Activated naive CD8-positive, alpha-beta T cell treated with anti-CD3 and anti-CD28 coated beads, Interleukin-2, amount 50 U/mL, for 24 hours (primary cell): ENCODE results near the gene SLC18B1.

Source experiments
- ATAC-seq: fragments of 150-1000 bp; cut with Tn5 transposase; one replicate; pipeline ENCODE4 v1.10.0; 2021
- DNase-seq: peaks from one replicate; pipeline ENCODE4 v3.0.0; 2021
- H3K27ac Mint-ChIP-seq: one replicate; pipeline ENCODE4 v1.8.0; 2021; ENCODE audit warnings: mild to moderate bottlenecking, mixed read lengths
- H3K27me3 Mint-ChIP-seq: one replicate; pipeline ENCODE4 v1.8.0; 2021; ENCODE audit warnings: mixed read lengths
- H3K36me3 Mint-ChIP-seq: one replicate; pipeline ENCODE4 v1.8.0; 2021; ENCODE audit warnings: low read depth, mixed read lengths
- H3K4me1 Mint-ChIP-seq: one replicate; pipeline ENCODE4 v1.8.0; 2021; ENCODE audit warnings: mixed read lengths
- H3K4me3 Mint-ChIP-seq: one replicate; pipeline ENCODE4 v1.8.0; 2021; ENCODE audit warnings: mild to moderate bottlenecking, moderate library complexity, mixed read lengths
- H3K9me3 Mint-ChIP-seq: one replicate; pipeline ENCODE4 v1.8.0; 2021; ENCODE audit warnings: mixed read lengths

The SLC18B1 gene

DNA sequence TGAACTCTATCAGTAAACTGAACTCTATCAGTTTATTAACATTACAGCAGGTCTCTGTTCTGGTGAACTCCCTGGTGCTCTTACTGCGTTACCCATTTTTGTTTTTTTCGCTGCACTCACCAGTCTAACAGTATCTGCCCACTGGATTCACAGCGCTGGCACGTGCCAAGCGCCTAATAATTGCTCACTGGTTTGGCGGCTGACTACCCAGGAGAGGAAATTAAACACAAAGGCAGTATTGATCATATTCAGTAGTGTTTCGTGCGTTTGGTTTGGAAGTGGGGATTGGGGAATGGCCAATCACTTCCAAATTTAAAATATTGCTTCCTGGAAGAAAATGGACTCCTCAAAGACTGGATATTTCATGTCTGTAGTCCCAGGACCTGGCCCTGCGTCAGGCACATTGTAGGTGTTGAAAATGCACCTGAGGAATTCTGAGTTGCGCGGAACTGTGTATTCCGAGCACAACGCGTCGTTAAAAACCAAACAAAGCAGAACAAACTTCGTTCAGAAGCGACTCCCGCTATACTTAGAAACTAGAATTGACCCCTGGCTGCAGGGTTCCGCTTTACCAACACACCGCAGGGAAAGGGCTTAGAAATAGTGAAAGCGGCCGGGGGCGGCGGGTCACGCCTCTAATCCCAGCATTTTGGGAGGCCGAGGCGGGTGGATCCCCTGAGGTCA is 14.9 kb upstream of the SLC18B1 start:
- Mint-ChIP-seq H3K4me3 (peak overlapping the region; percentile 93), H3K4me1 (peaks cover 47% of the 10 kb centered on the region), H3K36me3 (peaks cover 44% of the 10 kb centered on the region), H3K27me3 (no peaks in the 10 kb centered on the region), H3K9me3 (no peaks in the 10 kb centered on the region), H3K27ac (peak overlapping the region; percentile 96)
- DNase-seq: peak; percentile 62
- peak; percentile 12 for ATAC-seq

- DNase-seq: no peak
- no peaks in the 10 kb centered on the region for H3K9me3 Mint-ChIP-seq
- H3K4me3 Mint-ChIP-seq: peak overlapping the region; percentile 93
- peak overlapping the region; percentile 96 for H3K27ac Mint-ChIP-seq
- peaks cover 39% of the 10 kb centered on the region for H3K36me3 Mint-ChIP-seq
- H3K4me1 Mint-ChIP-seq: peaks cover 41% of the 10 kb centered on the region
- no peak for ATAC-seq
- no peaks in the 10 kb centered on the region for H3K27me3 Mint-ChIP-seq
These were observed 14.3 kb upstream of the SLC18B1 start for GRCh38 chr6:132812756-132813172.

DNA sequence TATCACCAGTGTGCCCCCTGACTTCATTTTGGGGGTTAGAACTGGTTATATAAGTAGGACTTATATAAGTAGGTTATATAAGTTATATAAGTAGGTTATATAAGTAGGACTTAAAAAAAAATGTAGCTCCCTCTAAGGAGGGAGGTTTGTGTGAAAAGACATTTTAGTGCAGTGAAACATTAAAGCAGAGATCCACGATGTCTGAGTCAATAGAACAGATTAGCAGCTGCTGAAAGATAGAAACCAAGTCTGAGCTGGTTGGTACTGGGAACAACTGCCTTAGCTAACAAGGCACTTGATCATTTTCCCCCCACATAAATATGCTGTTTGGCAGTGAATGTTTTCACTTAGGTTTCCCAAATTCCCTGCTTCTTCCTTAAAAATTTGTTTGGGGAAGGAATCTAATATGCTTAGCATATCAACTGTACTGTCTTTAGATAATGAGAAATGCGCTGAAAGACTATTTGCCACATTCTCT is 13.9 kb upstream of the SLC18B1 start:
- H3K9me3 Mint-ChIP-seq: no peaks in the 10 kb centered on the region
- H3K4me3 Mint-ChIP-seq: peak overlapping the region; percentile 93
- ATAC-seq (no peak), DNase-seq (no peak)
- H3K36me3 Mint-ChIP-seq: peaks cover 34% of the 10 kb centered on the region
- peak overlapping the region; percentile 96 for H3K27ac Mint-ChIP-seq
- no peaks in the 10 kb centered on the region for H3K27me3 Mint-ChIP-seq
- H3K4me1 Mint-ChIP-seq: peaks cover 36% of the 10 kb centered on the region

DNA sequence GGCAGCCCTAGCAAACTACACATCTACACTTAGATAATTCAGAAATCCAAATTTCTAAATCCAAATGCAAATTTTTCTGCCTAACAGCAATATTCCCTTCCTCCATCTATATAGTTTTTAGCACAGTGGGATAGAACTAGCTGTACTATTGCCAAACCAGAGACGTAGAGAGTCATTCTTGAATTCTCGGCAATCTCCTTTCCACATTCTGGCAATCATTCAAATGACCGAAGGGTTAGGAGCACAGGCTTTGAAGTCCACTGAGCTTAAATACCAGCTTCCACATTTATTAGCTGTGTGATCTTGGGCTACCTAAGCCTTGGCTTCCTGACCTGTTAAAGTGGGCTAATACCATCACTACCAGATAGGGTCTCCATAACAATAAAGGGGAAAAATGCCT is 12.8 kb upstream of the SLC18B1 start:
- H3K9me3 Mint-ChIP-seq: no peaks in the 10 kb centered on the region
- H3K36me3 Mint-ChIP-seq: peaks cover 24% of the 10 kb centered on the region

DNA sequence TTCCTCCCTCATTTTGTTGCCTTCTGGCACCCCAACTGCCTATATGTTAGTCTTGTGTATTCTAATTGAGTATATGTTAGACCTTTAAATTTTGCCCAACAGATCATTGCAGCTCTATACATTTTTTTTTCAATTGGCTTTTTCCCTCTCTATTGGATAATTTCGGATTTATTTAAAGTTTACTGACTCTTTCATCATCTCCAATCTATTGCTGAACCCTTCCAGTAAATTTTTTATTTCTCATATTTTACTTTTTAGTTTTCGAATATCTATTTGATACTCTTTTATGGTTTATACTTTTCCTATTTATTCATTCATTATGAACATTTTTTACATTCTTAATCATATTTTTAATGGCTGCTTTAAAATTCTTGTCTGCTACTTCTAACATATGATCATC is 7.1 kb upstream of the SLC18B1 start:
- ATAC-seq: no peak
- no peaks in the 10 kb centered on the region for H3K9me3 Mint-ChIP-seq
- H3K36me3 Mint-ChIP-seq: no peaks in the 10 kb centered on the region
- peaks cover 5% of the 10 kb centered on the region for H3K4me1 Mint-ChIP-seq
- H3K27me3 Mint-ChIP-seq: no peaks in the 10 kb centered on the region
- DNase-seq: no peak
- no peak overlapping the region for H3K4me3 Mint-ChIP-seq
- no peak overlapping the region for H3K27ac Mint-ChIP-seq

More for the DNA sequence above, 12.8 kb upstream of the SLC18B1 start:
- DNase-seq (no peak), ATAC-seq (no peak)
- no peak overlapping the region for H3K4me3 Mint-ChIP-seq
- H3K27me3 Mint-ChIP-seq: no peaks in the 10 kb centered on the region
- peaks cover 26% of the 10 kb centered on the region for H3K4me1 Mint-ChIP-seq
- H3K27ac Mint-ChIP-seq: no peak overlapping the region

GRCh38 chr6:132804251-132804650 is 5.8 kb upstream of the SLC18B1 start:
- Mint-ChIP-seq H3K27ac (no peak overlapping the region), H3K9me3 (no peaks in the 10 kb centered on the region), H3K36me3 (no peaks in the 10 kb centered on the region), H3K4me1 (peaks cover 5% of the 10 kb centered on the region), H3K27me3 (no peaks in the 10 kb centered on the region), H3K4me3 (no peak overlapping the region)
- ATAC-seq (no peak), DNase-seq (no peak)

DNA sequence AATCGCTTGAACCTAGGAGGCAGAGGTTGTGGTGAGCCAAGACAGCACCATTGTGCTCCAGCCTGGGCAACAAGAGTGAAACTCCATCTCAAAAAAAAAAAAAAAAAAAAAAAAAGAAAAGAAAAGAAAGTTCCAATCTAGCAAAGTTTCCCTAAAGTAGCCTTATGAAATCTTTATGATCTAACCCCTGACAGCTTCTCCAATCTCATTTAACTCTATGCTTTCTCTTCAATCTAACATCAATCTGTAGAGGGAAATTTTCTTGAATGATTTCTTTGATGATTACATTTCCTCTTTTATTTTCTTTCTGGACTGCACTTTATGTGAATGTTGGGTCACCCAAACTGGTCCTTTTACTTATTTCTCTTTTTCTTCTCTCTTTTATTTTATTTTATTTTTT is 2.2 kb upstream of the SLC18B1 start:
- Mint-ChIP-seq H3K36me3 (peaks cover 1% of the 10 kb centered on the region), H3K4me1 (peaks cover 17% of the 10 kb centered on the region), H3K27me3 (no peaks in the 10 kb centered on the region), H3K9me3 (no peaks in the 10 kb centered on the region), H3K27ac (no peak overlapping the region), H3K4me3 (no peak overlapping the region)
- no peak for ATAC-seq
- no peak for DNase-seq

- DNase-seq (peak; percentile 78), ATAC-seq (peak; percentile 92)
- Mint-ChIP-seq H3K9me3 (no peaks in the 10 kb centered on the region), H3K36me3 (peaks cover 9% of the 10 kb centered on the region), H3K27me3 (no peaks in the 10 kb centered on the region), H3K4me1 (peaks cover 22% of the 10 kb centered on the region), H3K27ac (no peak overlapping the region), H3K4me3 (no peak overlapping the region)
These were observed 567 bp upstream of the SLC18B1 start for GRCh38 chr6:132798869-132799538.

DNA sequence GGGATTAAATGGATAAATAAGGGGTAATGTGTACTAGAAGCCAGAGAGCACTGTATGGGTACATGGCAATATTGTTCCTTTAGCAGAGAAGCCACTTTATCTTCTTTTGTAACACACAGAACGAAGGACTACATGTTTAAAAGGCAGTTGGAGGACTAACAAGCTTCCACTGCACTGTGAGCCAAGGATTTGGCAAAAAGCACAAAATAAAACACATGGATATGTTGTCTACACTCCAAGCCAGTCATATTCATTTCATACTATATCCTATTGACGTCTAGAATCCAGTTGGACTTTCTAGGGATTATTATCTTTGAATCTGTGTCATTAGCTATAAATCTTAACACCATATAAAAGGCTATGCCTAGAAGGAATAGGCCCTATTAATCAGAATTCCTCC is 3.0 kb downstream of the SLC18B1 start:
- no peak for DNase-seq
- H3K27me3 Mint-ChIP-seq: no peaks in the 10 kb centered on the region
- peaks cover 19% of the 10 kb centered on the region for H3K36me3 Mint-ChIP-seq
- no peak overlapping the region for H3K27ac Mint-ChIP-seq
- H3K4me3 Mint-ChIP-seq: no peak overlapping the region
- no peak for ATAC-seq
- H3K4me1 Mint-ChIP-seq: peaks cover 23% of the 10 kb centered on the region
- H3K9me3 Mint-ChIP-seq: no peaks in the 10 kb centered on the region

DNA sequence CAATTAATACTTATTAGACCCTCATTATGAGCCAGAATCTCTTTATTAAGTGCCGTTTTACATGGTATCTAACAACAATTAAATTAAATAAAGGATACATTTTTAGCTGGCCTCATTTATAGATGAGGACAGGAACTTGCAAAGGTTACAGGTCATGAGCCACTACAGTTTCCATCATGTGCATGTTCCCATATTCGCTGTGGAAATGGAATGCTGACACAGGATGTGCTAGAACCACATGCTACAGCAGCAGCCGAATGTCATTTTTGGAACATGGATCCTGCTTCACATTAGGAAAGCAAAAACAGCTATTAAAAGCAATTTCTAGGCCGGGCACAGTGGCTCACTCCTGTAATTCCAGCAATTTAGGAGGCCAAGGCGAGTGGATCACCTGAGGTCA is 5.9 kb downstream of the SLC18B1 start:
- Mint-ChIP-seq H3K4me3 (no peak overlapping the region), H3K27ac (no peak overlapping the region), H3K9me3 (no peaks in the 10 kb centered on the region), H3K36me3 (peaks cover 35% of the 10 kb centered on the region), H3K27me3 (no peaks in the 10 kb centered on the region), H3K4me1 (peaks cover 30% of the 10 kb centered on the region)
- DNase-seq (no peak), ATAC-seq (no peak)

- Mint-ChIP-seq H3K27ac (no peak overlapping the region), H3K36me3 (peaks cover 41% of the 10 kb centered on the region), H3K27me3 (no peaks in the 10 kb centered on the region), H3K4me3 (no peak overlapping the region), H3K4me1 (peaks cover 23% of the 10 kb centered on the region), H3K9me3 (no peaks in the 10 kb centered on the region)
- no peak for ATAC-seq
- no peak for DNase-seq
These were observed 8.0 kb downstream of the SLC18B1 start for GRCh38 chr6:132790450-132790849.

DNA sequence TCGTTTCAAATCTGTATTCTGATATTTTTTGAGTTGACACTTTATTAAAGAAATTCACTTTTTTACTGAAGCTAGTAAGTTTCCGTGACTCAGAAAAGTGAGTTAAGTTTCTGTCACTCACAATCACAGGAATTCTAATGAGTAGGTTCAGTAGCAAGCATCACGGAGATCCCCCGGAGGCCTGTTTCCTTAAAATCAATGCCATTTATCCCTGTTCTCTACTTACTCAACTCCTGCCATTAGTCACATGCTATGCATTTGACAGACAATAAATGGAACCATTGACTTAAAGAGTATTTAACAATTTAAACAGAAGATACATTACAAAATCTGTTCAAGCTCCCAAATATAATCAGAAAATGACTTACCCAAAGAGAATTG is 9.1 kb downstream of the SLC18B1 start:
- peaks cover 20% of the 10 kb centered on the region for H3K4me1 Mint-ChIP-seq
- no peak overlapping the region for H3K27ac Mint-ChIP-seq
- ATAC-seq (no peak), DNase-seq (no peak)
- H3K27me3 Mint-ChIP-seq: no peaks in the 10 kb centered on the region
- no peak overlapping the region for H3K4me3 Mint-ChIP-seq
- no peaks in the 10 kb centered on the region for H3K9me3 Mint-ChIP-seq
- H3K36me3 Mint-ChIP-seq: peaks cover 40% of the 10 kb centered on the region

DNA sequence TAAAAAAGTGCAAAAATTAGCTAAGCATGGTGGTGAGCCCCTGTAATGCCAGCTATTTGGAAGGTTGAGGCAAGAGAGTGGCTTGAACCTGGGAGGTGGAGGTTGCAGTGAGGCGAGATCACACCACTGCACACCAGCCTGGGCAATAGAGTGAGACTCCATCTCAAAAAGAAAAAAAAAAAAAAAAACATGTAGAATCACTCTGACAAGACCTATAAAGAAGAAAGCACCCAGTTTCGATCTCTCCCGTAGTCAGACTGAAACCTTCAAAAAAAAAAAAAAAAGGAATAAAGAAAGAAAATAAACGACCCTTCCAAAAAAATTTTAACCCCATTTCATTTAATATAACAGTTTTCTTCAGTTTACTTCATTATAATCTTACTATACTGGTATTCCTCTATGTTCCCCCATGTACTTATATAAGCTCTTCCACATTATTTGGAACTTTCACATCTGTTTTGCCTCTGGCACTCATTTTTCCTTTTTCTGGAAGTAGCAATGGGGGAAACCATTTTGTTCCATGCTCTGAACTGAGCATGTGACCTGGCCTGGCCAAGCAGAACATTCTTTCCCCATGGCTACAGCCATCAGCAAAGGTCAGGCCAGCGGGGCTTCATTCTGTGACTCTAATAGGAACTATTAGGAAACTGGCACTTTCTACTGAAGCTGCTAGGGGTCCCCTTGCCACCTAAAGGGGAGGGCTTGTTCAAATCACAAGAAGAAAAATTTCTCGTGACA is 9.6 kb downstream of the SLC18B1 start:
- peaks cover 39% of the 10 kb centered on the region for H3K36me3 Mint-ChIP-seq
- no peaks in the 10 kb centered on the region for H3K27me3 Mint-ChIP-seq
- H3K27ac Mint-ChIP-seq: no peak overlapping the region

GRCh38 chr6:132785936-132786335 is 12.5 kb downstream of the SLC18B1 start:
- Mint-ChIP-seq H3K27me3 (no peaks in the 10 kb centered on the region), H3K9me3 (no peaks in the 10 kb centered on the region), H3K27ac (no peak overlapping the region), H3K4me3 (no peak overlapping the region), H3K4me1 (peaks cover 12% of the 10 kb centered on the region), H3K36me3 (peaks cover 32% of the 10 kb centered on the region)
- ATAC-seq (no peak), DNase-seq (no peak)

More for the DNA sequence above, 9.6 kb downstream of the SLC18B1 start:
- Mint-ChIP-seq H3K4me1 (peaks cover 18% of the 10 kb centered on the region), H3K4me3 (no peak overlapping the region), H3K9me3 (no peaks in the 10 kb centered on the region)
- ATAC-seq (no peak), DNase-seq (no peak)
